ENCODE results near the gene DVL1.

Gene DVL1

DNA sequence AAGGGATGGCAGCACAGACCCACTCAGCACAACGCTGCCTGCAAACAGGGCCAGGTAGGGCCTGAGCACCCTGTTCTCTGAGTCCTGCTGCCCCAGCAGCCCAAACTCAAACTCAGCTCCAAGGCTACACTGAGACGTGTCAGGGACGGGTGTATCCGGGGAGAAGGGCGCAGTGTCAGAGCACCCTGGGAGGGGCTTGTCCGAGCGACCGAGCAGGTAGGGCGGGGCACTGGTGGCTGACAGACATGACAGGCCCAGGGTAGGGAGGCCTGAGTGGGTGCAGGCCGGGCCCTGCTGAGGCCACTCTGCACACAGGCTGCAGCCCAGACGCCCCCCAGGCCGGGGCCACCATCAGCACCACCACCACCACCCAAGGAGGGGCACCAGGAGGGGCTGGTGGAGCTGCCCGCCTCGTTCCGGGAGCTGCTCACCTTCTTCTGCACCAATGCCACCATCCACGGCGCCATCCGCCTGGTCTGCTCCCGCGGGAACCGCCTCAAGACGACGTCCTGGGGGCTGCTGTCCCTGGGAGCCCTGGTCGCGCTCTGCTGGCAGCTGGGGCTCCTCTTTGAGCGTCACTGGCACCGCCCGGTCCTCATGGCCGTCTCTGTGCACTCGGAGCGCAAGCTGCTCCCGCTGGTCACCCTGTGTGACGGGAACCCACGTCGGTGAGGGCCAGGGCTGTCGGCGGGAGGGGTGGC lies 63.5 kb downstream of the DVL1 start:
- DNase-seq = no peak
